Endodermal cell (in vitro differentiated cells): ENCODE results near the gene ACSL3. TPM values are rescaled to one million over a fixed set of nuclear protein-coding genes. Genes with fewer than 3 reads are reported as not detected.

Source experiments
- DNase-seq: peaks from one replicate; pipeline ENCODE4 v3.0.0-alpha.2; 2017
- H3K27ac ChIP-seq: 2 replicates; pipeline ENCODE4 v1.5.1; 2013; ENCODE audit warnings: mild to moderate bottlenecking, low read depth, low read length, moderate library complexity
- H3K27me3 ChIP-seq: 2 replicates; pipeline ENCODE4 v1.6.1; 2013; ENCODE audit warnings: mild to moderate bottlenecking, low read length, moderate library complexity; ENCODE audit not compliant: insufficient read depth, control insufficient read depth, poor library complexity, severe bottlenecking
- H3K36me3 ChIP-seq: 2 replicates; pipeline ENCODE4 v1.7.0; 2013; ENCODE audit warnings: mild to moderate bottlenecking, low read length, moderate library complexity; ENCODE audit not compliant: control insufficient read depth, insufficient read depth
- H3K4me1 ChIP-seq: one replicate; pipeline ENCODE4 v1.7.0; 2013; ENCODE audit warnings: low read length; ENCODE audit not compliant: control insufficient read depth, insufficient read depth
- H3K4me3 ChIP-seq: 2 replicates; pipeline ENCODE4 v1.5.1; 2013; ENCODE audit warnings: mild to moderate bottlenecking, low read length, moderate library complexity
- H3K9ac ChIP-seq: 2 replicates; pipeline ENCODE4 v1.6.1; 2013; ENCODE audit warnings: mild to moderate bottlenecking, low read length, moderate library complexity; ENCODE audit not compliant: poor library complexity, severe bottlenecking; ENCODE audit errors: extremely low read depth
- H3K9me3 ChIP-seq: 2 replicates; pipeline ENCODE4 v1.6.1; 2013; ENCODE audit warnings: mild to moderate bottlenecking, low read length, moderate library complexity; ENCODE audit not compliant: control insufficient read depth
- H3K27ac Mint-ChIP-seq: 2 replicates; pipeline ENCODE4 v1.8.0; 2020; ENCODE audit warnings: mixed read lengths
- H3K27me3 Mint-ChIP-seq: 2 replicates; pipeline ENCODE4 v1.8.0; 2021; ENCODE audit warnings: mild to moderate bottlenecking, mixed read lengths; ENCODE audit not compliant: insufficient read depth
- H3K36me3 Mint-ChIP-seq: 2 replicates; pipeline ENCODE4 v1.8.0; 2020; ENCODE audit warnings: low read depth, mixed read lengths
- H3K4me1 Mint-ChIP-seq: 2 replicates; pipeline ENCODE4 v1.8.0; 2020; ENCODE audit warnings: mixed read lengths
- H3K4me3 Mint-ChIP-seq: 2 replicates; pipeline ENCODE4 v1.8.0; 2020; ENCODE audit warnings: mild to moderate bottlenecking, moderate library complexity, mixed read lengths
- H3K9me3 Mint-ChIP-seq: 2 replicates; pipeline ENCODE4 v1.8.0; 2020; ENCODE audit warnings: mild to moderate bottlenecking, mixed read lengths
- CTCF ChIP-seq: fragments of 200-600 bp; sonication (generic); conservative IDR thresholded peaks from 2 replicates; pipeline ENCODE4 v1.5.0; 2021; ENCODE audit warnings: antibody characterized with exemption, mild to moderate bottlenecking
- WGBS, 2 experiments: methylation state at CpG; one replicate each; pipeline versions ENCODE4 v1.1.5 to v1.1.7; 2013; ENCODE audit warnings: missing lambda C conversion rate in 2 of 2, mixed read lengths in 1 of 2; ENCODE audit not compliant: insufficient coverage in 1 of 2, insufficient read length in 1 of 2; 5-methylcytosine and 5-hydroxymethylcytosine counted together
- total RNA-seq, 2 donors: library from RNA; stranded (reverse); fragmentation: NEBNext Ultra II Directional in 1 of 2; extraction: Animal tissue kit (Norgen Biotek cat#: 25700) in 1 of 2; gene quantifications; 2 replicates in 1 of 2; 3 replicates in 1 of 2; pipeline ENCODE4 v1.2.1, GENCODE V29; 2021

Gene ACSL3
- total RNA-seq, 2 donors from 2014 or later = 65.2 to 65.7 TPM

- H3K4me3 ChIP-seq = no peak overlapping the region
- no peak for TF ChIP-seq CTCF
- H3K36me3 ChIP-seq = no peaks in the 10 kb centered on the region
- no peaks in the 10 kb centered on the region for H3K27me3 ChIP-seq
- no peak overlapping the region for H3K4me3 Mint-ChIP-seq
- DNase-seq = no peak
- WGBS, 2 experiments = 100% methylated on average over 1 of the region's 1 CpG; no CpG with 5 or more reads in 1 of the 2 experiments
- H3K36me3 Mint-ChIP-seq = no peaks in the 10 kb centered on the region
- H3K27me3 Mint-ChIP-seq = peaks cover 3% of the 10 kb centered on the region
- H3K4me1 ChIP-seq = no peaks in the 10 kb centered on the region
- no peaks in the 10 kb centered on the region for H3K9me3 Mint-ChIP-seq
- no peak overlapping the region for H3K9ac ChIP-seq
- H3K4me1 Mint-ChIP-seq = no peaks in the 10 kb centered on the region
- H3K27ac Mint-ChIP-seq = no peak overlapping the region
- no peak overlapping the region for H3K27ac ChIP-seq
- H3K9me3 ChIP-seq = no peaks in the 10 kb centered on the region
These were observed 33.4 kb upstream of the ACSL3 start for GRCh38 chr2:222827417-222827816.

GRCh38 chr2:222828572-222828971 lies 32.3 kb upstream of the ACSL3 start:
- WGBS, 2 experiments = 88% methylated on average over 11 of the region's 11 CpGs
- H3K9me3 Mint-ChIP-seq = no peaks in the 10 kb centered on the region
- no peaks in the 10 kb centered on the region for H3K36me3 Mint-ChIP-seq
- no peak for DNase-seq
- no peaks in the 10 kb centered on the region for H3K27me3 ChIP-seq
- H3K4me3 ChIP-seq = no peak overlapping the region
- no peak for TF ChIP-seq CTCF
- H3K4me1 ChIP-seq = no peaks in the 10 kb centered on the region
- no peaks in the 10 kb centered on the region for H3K9me3 ChIP-seq
- H3K27me3 Mint-ChIP-seq = peaks cover 3% of the 10 kb centered on the region
- H3K9ac ChIP-seq = no peak overlapping the region
- no peak overlapping the region for H3K4me3 Mint-ChIP-seq
- no peaks in the 10 kb centered on the region for H3K4me1 Mint-ChIP-seq
- no peak overlapping the region for H3K27ac Mint-ChIP-seq
- H3K27ac ChIP-seq = no peak overlapping the region
- no peaks in the 10 kb centered on the region for H3K36me3 ChIP-seq

GRCh38 chr2:222830164-222830563 lies 30.7 kb upstream of the ACSL3 start:
- Mint-ChIP-seq H3K36me3 (no peaks in the 10 kb centered on the region), H3K27ac (no peak overlapping the region), H3K9me3 (no peaks in the 10 kb centered on the region), H3K4me1 (no peaks in the 10 kb centered on the region), H3K4me3 (no peak overlapping the region), H3K27me3 (peaks cover 3% of the 10 kb centered on the region)
- no peaks in the 10 kb centered on the region for H3K9me3 ChIP-seq
- no peak overlapping the region for H3K27ac ChIP-seq
- no peak overlapping the region for H3K9ac ChIP-seq
- 83 to 93% methylated on average over 3 of the region's 3 CpGs for WGBS, 2 experiments
- H3K4me3 ChIP-seq = no peak overlapping the region
- no peak for DNase-seq
- H3K27me3 ChIP-seq = no peaks in the 10 kb centered on the region
- no peaks in the 10 kb centered on the region for H3K36me3 ChIP-seq
- no peaks in the 10 kb centered on the region for H3K4me1 ChIP-seq
- no peak for TF ChIP-seq CTCF
